ENCODE data around the gene PCSK2.

PCSK2 gene

DNA sequence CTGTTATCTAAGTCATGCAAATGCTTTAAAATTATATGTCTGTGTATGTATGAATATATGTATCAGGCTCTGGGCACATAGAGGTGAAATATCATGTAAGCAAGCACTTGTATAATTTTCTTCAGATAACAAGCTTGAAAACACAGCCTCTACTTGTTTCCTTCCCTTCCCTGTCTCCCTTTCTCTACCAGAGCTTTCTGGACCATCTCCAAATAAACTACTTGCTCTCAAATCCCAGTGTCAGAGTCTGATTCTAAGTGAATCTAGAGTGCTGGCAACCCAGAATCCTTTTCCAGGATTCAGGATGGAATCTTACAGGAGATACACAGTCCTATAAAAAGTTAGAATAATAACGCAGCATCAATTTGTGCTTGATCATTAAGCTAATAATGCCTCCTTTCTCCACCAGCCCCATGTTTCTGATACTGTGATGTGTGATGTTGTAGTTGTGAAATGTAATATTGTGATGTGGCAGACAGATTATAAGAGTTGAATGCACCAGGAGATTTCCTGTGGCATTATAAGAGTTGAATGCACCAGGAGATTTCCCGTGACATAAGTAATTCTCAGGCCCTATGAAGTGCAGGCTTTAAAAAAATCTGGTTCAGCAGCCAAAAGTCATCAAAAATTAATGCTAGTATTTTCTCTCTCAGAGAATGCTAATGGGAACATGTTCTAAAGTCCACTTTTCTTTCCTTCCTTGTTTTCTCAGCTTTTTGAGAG lies 89.6 kb downstream of the PCSK2 start:
- POLR2A ChIA-PET, result no interaction called here
- TF ChIP-seq, protein P1, sequence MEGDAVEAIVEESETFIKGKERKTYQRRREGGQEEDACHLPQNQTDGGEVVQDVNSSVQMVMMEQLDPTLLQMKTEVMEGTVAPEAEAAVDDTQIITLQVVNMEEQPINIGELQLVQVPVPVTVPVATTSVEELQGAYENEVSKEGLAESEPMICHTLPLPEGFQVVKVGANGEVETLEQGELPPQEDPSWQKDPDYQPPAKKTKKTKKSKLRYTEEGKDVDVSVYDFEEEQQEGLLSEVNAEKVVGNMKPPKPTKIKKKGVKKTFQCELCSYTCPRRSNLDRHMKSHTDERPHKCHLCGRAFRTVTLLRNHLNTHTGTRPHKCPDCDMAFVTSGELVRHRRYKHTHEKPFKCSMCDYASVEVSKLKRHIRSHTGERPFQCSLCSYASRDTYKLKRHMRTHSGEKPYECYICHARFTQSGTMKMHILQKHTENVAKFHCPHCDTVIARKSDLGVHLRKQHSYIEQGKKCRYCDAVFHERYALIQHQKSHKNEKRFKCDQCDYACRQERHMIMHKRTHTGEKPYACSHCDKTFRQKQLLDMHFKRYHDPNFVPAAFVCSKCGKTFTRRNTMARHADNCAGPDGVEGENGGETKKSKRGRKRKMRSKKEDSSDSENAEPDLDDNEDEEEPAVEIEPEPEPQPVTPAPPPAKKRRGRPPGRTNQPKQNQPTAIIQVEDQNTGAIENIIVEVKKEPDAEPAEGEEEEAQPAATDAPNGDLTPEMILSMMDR (IDR thresholded peaks at IDR 0.05; ENCODE audit: control extremely low read depth, extremely low read depth, low read depth, missing control alignments), result no peak

DNA sequence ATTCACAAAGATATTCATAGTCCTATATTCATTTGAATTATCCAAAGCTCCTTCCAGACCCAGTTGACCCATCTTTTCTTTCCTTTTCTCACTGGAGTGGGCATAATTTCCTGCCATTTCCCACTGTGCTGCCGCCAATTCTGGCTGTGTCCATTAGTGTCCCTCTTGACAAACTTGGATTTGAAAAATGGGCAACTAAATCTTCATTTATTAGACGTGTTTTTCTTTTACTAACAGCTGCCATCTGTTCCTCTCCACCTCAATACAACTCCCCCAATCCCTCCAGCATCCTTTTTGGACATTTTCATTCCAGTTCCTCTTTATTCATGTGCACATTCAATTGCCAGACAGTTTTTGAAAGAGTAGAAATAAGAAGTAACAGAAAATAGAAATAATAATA lies 90.5 kb downstream of the PCSK2 start:
- DNase-seq (ENCODE audit: extremely low spot score), result no peak
- ChIA-PET CTCF (no interaction called here), POLR2A (no interaction called here)
- TF ChIP-seq, protein P1 (IDR thresholded peaks at IDR 0.05; ENCODE audit: control extremely low read depth, extremely low read depth, low read depth, missing control alignments), result no peak

More for the DNA sequence above, 89.6 kb downstream of the PCSK2 start:
- no peak for DNase-seq (ENCODE audit: extremely low spot score)
- CTCF ChIA-PET, result interaction anchor here (0.6 kb wide), 1 partner anchor 27 kb away, joined by 3 read pairs; no protein-coding TSS in a partner anchor

DNA sequence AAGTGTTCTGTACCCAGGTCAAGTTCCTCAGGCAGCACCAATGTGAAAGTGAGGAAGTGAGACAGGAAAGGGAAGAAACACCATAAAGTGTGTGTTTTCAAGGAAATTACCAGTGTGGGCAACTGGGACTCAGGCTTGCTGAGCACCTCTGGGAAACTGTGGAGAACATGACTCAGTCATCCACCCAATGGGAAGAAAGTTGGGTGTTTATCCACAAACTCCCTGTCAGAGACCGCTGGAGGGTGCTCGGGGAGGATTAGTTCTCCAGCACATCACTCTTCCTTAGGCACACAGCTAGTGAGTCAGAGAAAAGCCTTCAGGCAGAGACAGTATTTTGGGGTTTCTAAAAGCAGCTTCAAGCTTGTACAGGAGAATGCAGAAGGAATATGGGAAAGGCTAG lies 93.6 kb downstream of the PCSK2 start:
- no peak for DNase-seq (ENCODE audit: extremely low spot score)
- TF ChIP-seq, protein P1 (IDR thresholded peaks at IDR 0.05; ENCODE audit: control extremely low read depth, extremely low read depth, low read depth, missing control alignments), result no peak
- CTCF ChIA-PET, result interaction anchor here (0.8 to 1.2 kb wide), 2 partner anchors 19 to 46 kb away, joined by 3 read pairs; no protein-coding TSS in a partner anchor
- POLR2A ChIA-PET, result no interaction called here

DNA sequence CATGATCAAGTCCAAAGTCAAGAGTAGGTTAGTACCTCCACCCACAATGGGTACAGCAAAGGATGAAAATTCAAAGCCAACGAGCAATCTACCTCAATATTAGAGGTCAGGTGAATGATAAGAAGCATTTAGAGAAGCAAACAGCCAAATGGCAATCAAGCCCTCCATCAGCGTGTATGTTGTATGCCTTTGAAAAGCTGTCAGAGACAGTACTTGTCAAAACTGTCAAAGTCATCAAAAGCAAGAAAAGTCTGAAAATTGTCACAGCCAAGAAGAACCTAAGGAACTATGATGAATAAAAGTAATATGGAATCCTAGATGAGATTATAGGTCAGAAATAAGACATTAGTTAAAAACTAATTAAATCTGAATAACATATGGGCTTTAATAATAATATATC lies 99.3 kb downstream of the PCSK2 start:
- no peak for DNase-seq (ENCODE audit: extremely low spot score)
- POLR2A ChIA-PET, result no interaction called here
- TF ChIP-seq, protein P1 (IDR thresholded peaks at IDR 0.05; ENCODE audit: control extremely low read depth, extremely low read depth, low read depth, missing control alignments), result no peak
- CTCF ChIA-PET, result interaction anchor here (1.2 to 1.3 kb wide), 2 partner anchors 20 to 21 kb away, joined by 3 read pairs; no protein-coding TSS in a partner anchor

DNA sequence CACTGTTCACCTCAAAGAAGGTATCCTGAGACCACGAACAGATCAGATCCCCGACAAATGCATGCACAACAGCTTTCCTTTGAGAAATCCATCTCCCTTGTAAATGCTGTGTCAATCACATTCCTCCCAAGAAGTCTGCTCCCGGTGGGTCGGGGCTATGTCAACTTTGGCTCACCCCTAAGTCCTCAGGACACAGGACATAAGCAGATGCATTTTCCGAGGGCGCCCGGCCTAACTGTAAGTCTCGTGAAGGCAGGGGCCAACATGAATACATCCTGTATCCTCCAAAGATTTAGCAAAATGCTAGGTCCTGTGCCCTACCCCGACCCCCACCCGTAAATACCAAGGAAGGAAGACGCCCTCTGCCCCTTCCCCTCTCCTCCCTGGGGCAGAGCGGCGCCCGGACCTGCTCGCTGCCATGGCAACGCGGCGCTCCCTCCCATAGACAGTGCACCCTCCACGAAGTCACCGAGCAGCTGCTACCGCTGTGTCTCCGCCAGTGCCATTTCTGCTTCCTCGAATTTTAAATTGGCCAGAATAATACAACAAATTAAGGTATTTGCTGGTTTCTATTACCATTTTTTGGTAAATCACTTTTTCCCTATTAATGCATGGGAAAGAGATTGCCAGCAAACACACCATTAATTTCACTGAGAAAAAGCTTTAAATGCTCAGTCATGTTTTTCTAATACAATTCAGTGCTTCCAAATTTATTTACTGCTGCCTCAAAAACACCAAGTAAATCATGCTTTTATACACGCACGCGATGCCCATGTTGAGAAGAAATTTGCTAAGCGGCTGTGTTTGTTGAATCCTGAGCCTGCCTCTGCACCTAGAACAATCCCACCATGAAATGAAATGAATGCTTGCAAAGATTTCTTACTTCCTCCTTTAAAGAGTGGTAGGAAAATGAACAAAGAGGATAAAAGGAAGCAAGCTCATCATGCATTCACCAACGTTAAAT lies 100.6 kb downstream of the PCSK2 start:
- ChIA-PET POLR2A (no interaction called here), CTCF (interaction anchor here (1.3 to 1.7 kb wide), 2 partner anchors 23 to 30 kb away, joined by 3 to 4 read pairs; no protein-coding TSS in a partner anchor)
- TF ChIP-seq, protein P1 (IDR thresholded peaks at IDR 0.05; ENCODE audit: control extremely low read depth, extremely low read depth, low read depth, missing control alignments), result no peak
- no peak for DNase-seq (ENCODE audit: extremely low spot score)

DNA sequence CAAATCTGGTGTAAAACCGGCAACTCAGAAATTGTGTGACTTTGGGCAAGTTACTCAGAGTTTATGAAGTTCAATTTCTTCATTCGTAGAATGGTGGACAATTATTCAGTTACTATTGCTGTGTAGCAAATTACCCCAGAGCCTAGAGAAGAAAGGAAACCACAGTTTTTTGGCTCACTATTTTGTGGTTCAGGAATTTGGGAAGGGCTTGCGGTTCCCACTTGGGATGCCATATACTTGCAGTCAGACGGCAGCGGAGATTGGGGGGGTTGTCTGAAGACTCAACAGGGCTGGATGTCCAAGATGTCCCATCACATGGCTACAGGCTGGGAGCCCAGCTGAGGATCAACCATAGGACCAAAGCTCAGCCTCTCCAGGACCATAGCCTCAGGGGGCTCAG lies 108.1 kb downstream of the PCSK2 start:
- POLR2A ChIA-PET, result no interaction called here
- TF ChIP-seq, protein P1 (IDR thresholded peaks at IDR 0.05; ENCODE audit: control extremely low read depth, extremely low read depth, low read depth, missing control alignments), result no peak
- CTCF ChIA-PET, result no interaction called here
- DNase-seq (ENCODE audit: extremely low spot score), result no peak

All from GM10248 (cell line).